ENCODE results near the gene H6PD. TPM values are rescaled to one million over a fixed set of nuclear protein-coding genes. Genes with fewer than 3 reads are reported as not detected.
A peak's percentile ranks its signal among the peaks of the same experiment; 100 is the strongest.

The H6PD gene
- total RNA-seq, 1 donor from 2014 or later, result 17.7 TPM

DNA sequence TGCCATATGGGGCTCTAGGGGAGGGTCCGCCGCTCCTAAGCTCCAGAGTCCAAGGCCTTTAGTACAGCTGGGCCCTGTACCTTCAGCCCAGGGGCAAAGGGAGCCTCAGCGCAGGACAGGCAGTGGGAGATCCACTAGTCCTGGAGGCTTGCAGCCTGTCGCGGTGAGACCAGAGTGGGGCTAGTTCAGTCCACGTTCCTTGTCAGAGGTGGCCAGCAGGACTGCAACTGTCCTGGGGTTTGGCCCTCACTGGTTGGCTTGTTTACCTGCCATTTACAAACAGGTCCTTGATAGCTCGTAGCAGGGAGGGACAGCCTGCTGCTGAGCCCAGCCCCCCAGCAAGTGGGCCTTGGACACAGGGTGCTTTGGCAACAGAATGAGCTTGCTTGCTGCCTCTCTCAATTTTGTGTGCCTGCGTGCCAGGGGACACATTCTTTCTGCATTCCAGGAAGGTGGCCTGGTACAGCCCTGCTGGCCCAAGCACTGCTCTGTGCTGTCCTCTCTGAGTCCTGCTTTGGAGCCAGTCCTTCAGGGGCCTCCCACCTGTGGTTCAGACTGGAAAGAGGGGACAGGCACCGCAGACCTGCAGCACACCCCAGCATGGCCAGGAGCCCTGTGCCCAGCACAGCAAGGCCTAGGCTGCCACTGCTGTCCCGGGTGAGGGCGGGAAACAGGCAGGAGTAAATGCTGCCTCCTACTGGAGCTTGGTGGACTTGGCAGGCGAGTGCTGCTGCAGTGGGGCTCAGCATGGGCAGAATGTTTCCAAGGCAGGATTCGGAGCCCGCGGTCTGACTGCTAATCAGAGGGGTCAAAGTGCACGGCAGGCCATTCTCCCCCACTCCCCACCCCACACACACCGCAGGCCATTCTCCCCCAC is 15.2 kb downstream of the H6PD start:
- intact Hi-C loops (cut with micrococcal nuclease), result no loop called here

DNA sequence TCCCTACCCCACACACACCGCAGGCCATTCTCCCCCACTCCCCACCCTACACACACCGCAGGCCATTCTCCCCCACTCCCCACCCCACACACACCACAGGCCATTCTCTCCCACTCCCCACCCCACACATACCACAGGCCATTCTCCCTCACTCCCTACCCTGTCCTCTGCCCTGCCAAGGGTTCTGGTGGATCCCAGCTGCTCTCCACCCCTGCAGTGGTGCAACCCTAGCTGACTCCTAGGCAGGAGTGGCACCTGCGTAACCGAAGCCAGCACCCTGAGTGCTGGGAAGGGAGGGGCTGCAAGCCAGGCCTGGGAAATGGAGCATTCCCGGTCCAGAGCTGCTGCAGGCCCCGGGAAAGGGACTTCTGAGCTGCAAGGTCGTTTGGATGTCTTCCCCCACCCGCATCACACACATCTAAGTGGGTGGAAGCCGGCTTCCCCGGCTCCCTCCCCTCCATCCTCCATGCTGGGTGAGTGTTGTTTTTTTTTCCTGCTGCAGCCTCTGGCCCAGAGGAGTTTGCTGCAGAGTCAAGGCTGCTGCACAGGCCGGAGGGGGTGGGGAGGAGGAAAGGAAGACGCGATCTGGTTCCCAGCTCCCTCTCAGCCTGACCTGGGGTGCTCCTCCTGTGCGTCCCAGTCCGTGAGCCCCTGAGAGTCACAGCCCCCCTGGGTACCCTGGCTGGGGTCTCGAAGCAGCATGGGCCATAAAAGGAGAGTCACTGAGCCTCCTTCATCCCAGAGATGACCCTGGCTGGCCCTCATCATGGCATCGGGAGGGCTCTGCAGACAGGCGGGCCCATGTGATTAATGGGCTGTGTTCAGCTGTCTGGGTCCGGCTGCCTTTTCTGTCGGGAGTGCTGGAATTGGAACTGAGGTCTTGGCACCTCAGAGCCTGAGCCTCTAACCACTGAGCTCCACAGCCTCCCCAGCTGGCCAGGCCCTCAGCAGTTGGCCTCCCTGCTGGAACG is 16.1 kb downstream of the H6PD start:
- H3K27me3 Mint-ChIP-seq, result no peaks in the 10 kb centered on the region
- intact Hi-C loops (cut with micrococcal nuclease), result no loop called here
- H3K4me3 Mint-ChIP-seq, result no peak overlapping the region
- no peaks in the 10 kb centered on the region for H3K9me3 Mint-ChIP-seq
- no peak overlapping the region for H3K27ac Mint-ChIP-seq
- peaks cover 12% of the 10 kb centered on the region for H3K4me1 Mint-ChIP-seq
- H3K36me3 Mint-ChIP-seq (ENCODE audit: low read depth), result peaks cover 20% of the 10 kb centered on the region
- DNase-seq, result no peak

More for the DNA sequence above, 15.2 kb downstream of the H6PD start:
- Mint-ChIP-seq H3K27me3 (no peaks in the 10 kb centered on the region), H3K4me3 (no peak overlapping the region), H3K9me3 (no peaks in the 10 kb centered on the region), H3K4me1 (peaks cover 19% of the 10 kb centered on the region), H3K27ac (no peak overlapping the region), H3K36me3 (ENCODE audit: low read depth) (peaks cover 20% of the 10 kb centered on the region)
- DNase-seq, result peak; percentile 83

DNA sequence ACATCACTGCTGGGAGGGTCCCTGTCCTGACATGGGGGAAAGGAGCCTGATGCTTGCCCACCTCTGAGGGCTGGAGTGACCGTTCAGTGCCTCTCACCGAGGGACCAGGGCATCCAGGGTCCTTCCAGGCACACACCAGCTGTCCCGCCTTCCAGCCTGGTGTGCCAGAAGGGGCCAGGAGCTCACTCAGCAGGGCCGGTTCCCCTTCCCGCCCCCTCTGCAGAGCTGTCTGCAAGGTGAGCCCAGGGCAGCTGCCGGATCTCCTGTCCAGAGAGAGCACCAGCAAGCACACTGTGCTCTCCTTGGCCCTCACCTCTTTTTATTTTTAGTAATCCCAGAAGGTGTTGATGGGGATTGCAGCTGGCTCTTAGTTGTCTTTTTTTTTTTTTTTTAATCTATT is 16.9 kb downstream of the H6PD start:
- H3K27me3 Mint-ChIP-seq, result no peaks in the 10 kb centered on the region
- H3K9me3 Mint-ChIP-seq, result no peaks in the 10 kb centered on the region
- H3K4me3 Mint-ChIP-seq, result no peak overlapping the region
- DNase-seq, result no peak
- H3K27ac Mint-ChIP-seq, result no peak overlapping the region
- peaks cover 13% of the 10 kb centered on the region for H3K36me3 Mint-ChIP-seq (ENCODE audit: low read depth)
- intact Hi-C loops (cut with micrococcal nuclease), result no loop called here
- peaks cover 8% of the 10 kb centered on the region for H3K4me1 Mint-ChIP-seq

DNA sequence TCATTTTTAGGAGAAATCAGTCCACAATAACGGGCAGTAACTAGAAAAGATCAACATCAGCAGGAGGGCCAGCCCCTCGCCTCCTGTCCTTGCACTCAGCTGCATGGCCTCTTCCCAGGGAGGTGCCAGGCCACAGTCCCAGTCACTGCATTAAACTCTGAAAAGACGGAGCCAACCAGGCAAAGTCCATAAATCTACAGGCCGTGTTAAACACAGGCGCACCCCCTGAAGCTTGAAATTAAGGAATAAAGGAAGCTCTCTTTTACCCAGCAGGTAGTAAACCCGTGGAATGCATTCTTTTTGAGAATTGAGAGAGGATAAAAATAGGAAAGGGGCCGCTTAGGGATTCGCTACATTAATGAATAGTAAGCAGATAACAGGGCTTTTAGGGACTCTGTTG is 18.4 kb downstream of the H6PD start:
- Mint-ChIP-seq H3K27me3 (no peaks in the 10 kb centered on the region), H3K27ac (no peak overlapping the region), H3K4me3 (no peak overlapping the region), H3K36me3 (ENCODE audit: low read depth) (peaks cover 14% of the 10 kb centered on the region), H3K9me3 (peaks cover 4% of the 10 kb centered on the region), H3K4me1 (peaks cover 6% of the 10 kb centered on the region)
- intact Hi-C loops (cut with micrococcal nuclease), result no loop called here
- no peak for DNase-seq

DNA sequence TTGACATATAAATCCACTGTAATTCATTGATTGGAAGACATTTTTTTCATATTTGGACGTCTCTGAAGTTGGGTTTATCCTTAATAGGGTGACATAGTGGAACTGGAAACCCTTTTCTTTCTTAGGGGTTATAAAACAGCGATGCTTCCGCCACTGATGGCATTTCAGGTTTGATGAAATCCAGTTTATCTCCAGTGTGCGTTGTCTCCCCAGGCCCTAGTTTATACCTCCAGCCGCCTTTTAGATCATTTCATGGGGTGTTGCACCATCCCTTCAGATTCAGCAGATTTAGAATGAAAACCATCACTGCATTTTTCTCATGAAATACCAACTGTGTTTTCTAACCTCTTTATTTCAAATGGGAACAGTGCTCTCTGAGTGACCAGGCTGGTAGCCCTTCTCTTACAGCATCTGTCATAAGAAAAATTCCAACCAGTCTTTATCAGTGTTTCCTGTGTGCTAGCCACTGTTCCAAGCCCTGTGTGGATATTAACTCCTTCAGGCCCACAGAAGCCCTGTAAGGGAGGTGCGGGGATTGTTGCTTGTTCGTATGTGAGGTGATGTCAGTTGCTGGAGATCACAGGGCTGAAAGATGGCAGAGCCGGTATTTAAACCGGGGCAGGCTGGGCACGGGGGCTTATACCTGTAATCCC is 19.0 kb downstream of the H6PD start:
- H3K36me3 Mint-ChIP-seq (ENCODE audit: low read depth), result peaks cover 18% of the 10 kb centered on the region
- DNase-seq, result no peak
- H3K27me3 Mint-ChIP-seq, result no peaks in the 10 kb centered on the region
- peaks cover 9% of the 10 kb centered on the region for H3K4me1 Mint-ChIP-seq
- intact Hi-C loops (cut with micrococcal nuclease), result no loop called here
- no peak overlapping the region for H3K27ac Mint-ChIP-seq
- H3K9me3 Mint-ChIP-seq, result peaks cover 10% of the 10 kb centered on the region
- H3K4me3 Mint-ChIP-seq, result no peak overlapping the region

- Mint-ChIP-seq H3K4me3 (no peak overlapping the region), H3K4me1 (peaks cover 12% of the 10 kb centered on the region), H3K36me3 (ENCODE audit: low read depth) (peaks cover 37% of the 10 kb centered on the region), H3K27me3 (no peaks in the 10 kb centered on the region), H3K27ac (no peak overlapping the region), H3K9me3 (peaks cover 29% of the 10 kb centered on the region)
- no peak for DNase-seq
- intact Hi-C loops (cut with micrococcal nuclease), result no loop called here
Observed at GRCh38 chr1:9256332-9256731, 21.8 kb downstream of the H6PD start.

- no peak for DNase-seq
- intact Hi-C loops (cut with micrococcal nuclease), result no loop called here
- Mint-ChIP-seq H3K27ac (no peak overlapping the region), H3K4me1 (peaks cover 12% of the 10 kb centered on the region), H3K27me3 (no peaks in the 10 kb centered on the region), H3K9me3 (peaks cover 29% of the 10 kb centered on the region), H3K36me3 (ENCODE audit: low read depth) (peaks cover 35% of the 10 kb centered on the region), H3K4me3 (no peak overlapping the region)
Observed at GRCh38 chr1:9257851-9258250, 23.3 kb downstream of the H6PD start.

GRCh38 chr1:9258629-9259028 is 24.1 kb downstream of the H6PD start:
- Mint-ChIP-seq H3K27ac (peak overlapping the region; percentile 60), H3K9me3 (peaks cover 29% of the 10 kb centered on the region), H3K36me3 (ENCODE audit: low read depth) (peaks cover 35% of the 10 kb centered on the region), H3K27me3 (no peaks in the 10 kb centered on the region), H3K4me3 (no peak overlapping the region), H3K4me1 (peaks cover 12% of the 10 kb centered on the region)
- no peak for DNase-seq
- intact Hi-C loops (cut with micrococcal nuclease), result no loop called here

- H3K27ac Mint-ChIP-seq, result peak overlapping the region; percentile 3
- no peak for DNase-seq
- peaks cover 38% of the 10 kb centered on the region for H3K36me3 Mint-ChIP-seq (ENCODE audit: low read depth)
Observed at GRCh38 chr1:9260059-9260766, 25.6 kb downstream of the H6PD start.

DNA sequence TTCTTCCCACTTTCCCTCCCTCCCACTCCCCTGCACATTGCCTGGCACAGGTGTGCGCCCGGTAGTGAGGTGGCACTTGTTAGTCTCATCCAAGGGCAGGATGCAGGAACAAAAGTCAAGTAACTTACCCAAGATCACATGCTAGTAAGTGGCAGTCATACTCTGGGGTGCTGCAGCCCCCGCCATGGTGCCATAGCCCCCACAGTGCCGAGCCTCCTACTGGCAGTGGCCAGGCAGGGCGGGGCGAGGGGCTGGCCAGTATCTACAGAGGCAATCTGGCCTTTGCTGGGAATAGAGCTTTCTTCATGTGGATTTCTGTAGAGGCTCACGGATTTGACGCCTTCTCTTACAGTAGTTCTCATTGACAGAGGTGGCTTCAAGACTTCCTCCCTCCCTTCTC is 26.9 kb downstream of the H6PD start:
- peaks cover 43% of the 10 kb centered on the region for H3K36me3 Mint-ChIP-seq (ENCODE audit: low read depth)
- H3K27ac Mint-ChIP-seq, result no peak overlapping the region
- H3K4me3 Mint-ChIP-seq, result no peak overlapping the region
- peaks cover 14% of the 10 kb centered on the region for H3K4me1 Mint-ChIP-seq
- no peak for DNase-seq
- intact Hi-C loops (cut with micrococcal nuclease), result no loop called here
- H3K9me3 Mint-ChIP-seq, result peaks cover 29% of the 10 kb centered on the region
- H3K27me3 Mint-ChIP-seq, result no peaks in the 10 kb centered on the region

More at GRCh38 chr1:9260059-9260766, 25.6 kb downstream of the H6PD start:
- peaks cover 29% of the 10 kb centered on the region for H3K9me3 Mint-ChIP-seq
- H3K4me1 Mint-ChIP-seq, result peaks cover 10% of the 10 kb centered on the region
- intact Hi-C loops (cut with micrococcal nuclease), result no loop called here
- H3K27me3 Mint-ChIP-seq, result no peaks in the 10 kb centered on the region
- H3K4me3 Mint-ChIP-seq, result no peak overlapping the region

- H3K27me3 Mint-ChIP-seq, result no peaks in the 10 kb centered on the region
- H3K4me1 Mint-ChIP-seq, result peaks cover 18% of the 10 kb centered on the region
- no peak overlapping the region for H3K4me3 Mint-ChIP-seq
- DNase-seq, result no peak
- H3K27ac Mint-ChIP-seq, result no peak overlapping the region
- H3K9me3 Mint-ChIP-seq, result peaks cover 29% of the 10 kb centered on the region
- peaks cover 41% of the 10 kb centered on the region for H3K36me3 Mint-ChIP-seq (ENCODE audit: low read depth)
- intact Hi-C loops (cut with micrococcal nuclease), result no loop called here
Observed at GRCh38 chr1:9262096-9262986, 27.8 kb downstream of the H6PD start.

GRCh38 chr1:9263276-9263855 is 28.8 kb downstream of the H6PD start:
- Mint-ChIP-seq H3K4me1 (peaks cover 16% of the 10 kb centered on the region), H3K36me3 (ENCODE audit: low read depth) (peaks cover 33% of the 10 kb centered on the region), H3K27me3 (no peaks in the 10 kb centered on the region), H3K27ac (no peak overlapping the region), H3K9me3 (peaks cover 21% of the 10 kb centered on the region), H3K4me3 (no peak overlapping the region)
- DNase-seq, result no peak
- intact Hi-C loops (cut with micrococcal nuclease), result no loop called here
